HG03175 (cell line): ENCODE measurements around the gene TINAGL1.

Experiments
- ATAC-seq: cut with Tn5 transposase; IDR thresholded peaks from one replicate; pipeline ENCODE4 v1.9.1; 2021; ENCODE audit warnings: mild to moderate bottlenecking, moderate library complexity; ENCODE audit not compliant: unreplicated experiment

Gene TINAGL1

GRCh38 chr1:31576201-31576669 lies at the start of gene TINAGL1:
TINAGL1 (plus strand) TSS chr1:31576515; CDS start chr1:31577149, 634 bp downstream.
- no peak for ATAC-seq

GRCh38 chr1:31529999-31530684 lies 46.2 kb upstream of the TINAGL1 start:
- ATAC-seq = no peak

- ATAC-seq = no peak
These were observed 44.9 kb upstream of the TINAGL1 start for GRCh38 chr1:31531177-31531999.

- no peak for ATAC-seq
These were observed 44.1 kb upstream of the TINAGL1 start for GRCh38 chr1:31532173-31532572.

GRCh38 chr1:31535561-31535960 lies 40.8 kb upstream of the TINAGL1 start:
- no peak for ATAC-seq

GRCh38 chr1:31539329-31539728 lies 37.0 kb upstream of the TINAGL1 start:
- no peak for ATAC-seq

- ATAC-seq = no peak
These were observed 35.1 kb upstream of the TINAGL1 start for GRCh38 chr1:31541194-31541593.

GRCh38 chr1:31545927-31546540 lies 30.3 kb upstream of the TINAGL1 start:
- ATAC-seq = no peak

- ATAC-seq = no peak
These were observed 27.8 kb upstream of the TINAGL1 start for GRCh38 chr1:31548534-31548906.

- ATAC-seq = peak; percentile 69
These were observed 27.2 kb upstream of the TINAGL1 start for GRCh38 chr1:31548907-31549808.

- peak; percentile 57 for ATAC-seq
These were observed 26.3 kb upstream of the TINAGL1 start for GRCh38 chr1:31549809-31550620.

GRCh38 chr1:31551208-31551607 lies 25.1 kb upstream of the TINAGL1 start:
- no peak for ATAC-seq

GRCh38 chr1:31552489-31552888 lies 23.8 kb upstream of the TINAGL1 start:
- no peak for ATAC-seq

GRCh38 chr1:31556481-31557006 lies 19.8 kb upstream of the TINAGL1 start:
- ATAC-seq = no peak

GRCh38 chr1:31559715-31560114 lies 16.6 kb upstream of the TINAGL1 start:
- no peak for ATAC-seq

GRCh38 chr1:31560394-31560793 lies 15.9 kb upstream of the TINAGL1 start:
- ATAC-seq = no peak

- ATAC-seq = no peak
These were observed 13.5 kb upstream of the TINAGL1 start for GRCh38 chr1:31562707-31563360.

- no peak for ATAC-seq
These were observed 11.7 kb upstream of the TINAGL1 start for GRCh38 chr1:31564606-31564989.

GRCh38 chr1:31567956-31568570 lies 8.3 kb upstream of the TINAGL1 start:
- ATAC-seq = no peak
